Measurements from ENCODE around the gene CACNA1B. TPM values are rescaled to one million over a fixed set of nuclear protein-coding genes. Genes with fewer than 3 reads are reported as not detected.

CACNA1B gene
- total and polyA plus RNA-seq, 3 donors from 2014 or later: 7.6 to 15.7 (median 11.0) TPM

GRCh38 chr9:138013273-138013672, 135.7 kb downstream of the CACNA1B start:
- Histone ChIP-seq H3K36me3 (ENCODE audit: low read depth, missing control alignments) (no peaks in the 10 kb centered on the region), H3K4me3 (no peak overlapping the region), H3K9me3 (no peaks in the 10 kb centered on the region), H3K27me3 (no peaks in the 10 kb centered on the region), H3K4me1 (no peaks in the 10 kb centered on the region), H3K27ac (no peak overlapping the region)
- WGBS, 2 donors: 100% methylated on average over 2 of the region's 2 CpGs; no CpG with 5 or more reads in 1 of the 2 donors
- no peak for TF ChIP-seq CTCF (IDR thresholded peaks at IDR 0.05)
- TF ChIP-seq POLR2A (IDR thresholded peaks at IDR 0.05): no peak
- intact Hi-C loops (cut with DNase I; ENCODE audit: low total_unique reads): no loop called here
- DNase-seq: no peak

- Histone ChIP-seq H3K36me3 (ENCODE audit: low read depth, missing control alignments) (no peaks in the 10 kb centered on the region), H3K27ac (no peak overlapping the region), H3K4me3 (no peak overlapping the region), H3K9me3 (no peaks in the 10 kb centered on the region), H3K27me3 (no peaks in the 10 kb centered on the region), H3K4me1 (no peaks in the 10 kb centered on the region)
- no peak for TF ChIP-seq CTCF (IDR thresholded peaks at IDR 0.05)
- TF ChIP-seq POLR2A (IDR thresholded peaks at IDR 0.05): no peak
- no peak for DNase-seq
- WGBS, 2 donors: 83 to 88% methylated on average over 14 to 15 of the region's 15 CpGs
- intact Hi-C loops (cut with DNase I; ENCODE audit: low total_unique reads): no loop called here
These were observed 136.4 kb downstream of the CACNA1B start for GRCh38 chr9:138013836-138014562.

- no peaks in the 10 kb centered on the region for H3K27me3 ChIP-seq
- TF ChIP-seq POLR2A (IDR thresholded peaks at IDR 0.05) (no peak), CTCF (IDR thresholded peaks at IDR 0.05) (no peak)
- no peak overlapping the region for H3K4me3 ChIP-seq
- H3K27ac ChIP-seq: no peak overlapping the region
- DNase-seq: no peak
- no peaks in the 10 kb centered on the region for H3K4me1 ChIP-seq
- no peaks in the 10 kb centered on the region for H3K9me3 ChIP-seq
- WGBS, 2 donors: 79 to 84% methylated on average over 5 to 6 of the region's 6 CpGs
- intact Hi-C loops (cut with DNase I; ENCODE audit: low total_unique reads): no loop called here
- no peaks in the 10 kb centered on the region for H3K36me3 ChIP-seq (ENCODE audit: low read depth, missing control alignments)
These were observed 137.0 kb downstream of the CACNA1B start for GRCh38 chr9:138014563-138014945.

- H3K27me3 ChIP-seq: no peaks in the 10 kb centered on the region
- no peaks in the 10 kb centered on the region for H3K4me1 ChIP-seq
- no peaks in the 10 kb centered on the region for H3K9me3 ChIP-seq
- no peak overlapping the region for H3K4me3 ChIP-seq
- no peaks in the 10 kb centered on the region for H3K36me3 ChIP-seq (ENCODE audit: low read depth, missing control alignments)
- no peak overlapping the region for H3K27ac ChIP-seq
- 85 to 88% methylated on average over 11 to 25 of the region's 25 CpGs for WGBS, 2 donors
- intact Hi-C loops (cut with DNase I; ENCODE audit: low total_unique reads): no loop called here
- DNase-seq: no peak
- TF ChIP-seq CTCF (IDR thresholded peaks at IDR 0.05): no peak
- no peak for TF ChIP-seq POLR2A (IDR thresholded peaks at IDR 0.05)
These were observed 137.6 kb downstream of the CACNA1B start for GRCh38 chr9:138015021-138015829.

Data from testis (tissue), 3 donors.